RWPE1 (cell line): ENCODE measurements around the gene FIBIN.

Source experiments
- CTCF ChIA-PET: fragments of 350-600 bp; sonication (Branson Sonifier 250); formaldehyde crosslinking; extraction: SDS; loops from one replicate; lab custom pipeline; 2021; lab: Yijun Ruan, JAX
- POLR2A ChIA-PET: fragments of 400-600 bp; formaldehyde crosslinking; extraction: SDS; loops from one replicate; lab custom pipeline; 2020; ENCODE audit warnings: antibody characterized with exemption; ENCODE audit not compliant: low non-redundant PET; lab: Yijun Ruan, JAX
- DNase-seq: peaks from one replicate; pipeline ENCODE4 v3.0.0; 2012; ENCODE audit warnings: low spot score
- H3K27ac ChIP-seq: fragments of 450-650 bp; 2 replicates; pipeline ENCODE4 v1.5.1; 2017
- TF ChIP-seq, protein P1 (sequence below): fragments of 450-650 bp; conservative IDR thresholded peaks from 2 replicates; pipeline ENCODE4 v1.5.1; 2017; ENCODE audit warnings: low read depth, mild to moderate bottlenecking

FIBIN gene

DNA sequence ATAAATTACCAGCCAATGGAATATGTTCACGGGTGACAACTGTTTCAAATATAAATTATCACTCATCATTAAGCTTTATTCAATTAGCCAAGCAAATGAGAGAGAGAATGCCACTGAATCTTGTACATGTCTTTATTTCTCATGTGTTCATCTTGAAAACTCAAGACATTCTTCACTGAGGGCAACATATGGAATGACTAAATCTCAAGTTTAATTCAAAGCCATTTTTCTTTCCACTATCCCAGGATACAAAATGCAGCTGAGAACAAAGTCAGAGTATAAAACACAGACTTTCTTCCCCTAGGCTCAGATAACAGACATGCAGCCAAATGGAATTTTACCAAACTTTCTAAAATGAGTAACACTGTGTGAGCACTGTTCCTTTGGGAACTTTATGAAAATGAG, 34.7 kb downstream of the FIBIN start:
- no peak for DNase-seq
- CTCF ChIA-PET: no interaction called here
- TF ChIP-seq, protein P1, sequence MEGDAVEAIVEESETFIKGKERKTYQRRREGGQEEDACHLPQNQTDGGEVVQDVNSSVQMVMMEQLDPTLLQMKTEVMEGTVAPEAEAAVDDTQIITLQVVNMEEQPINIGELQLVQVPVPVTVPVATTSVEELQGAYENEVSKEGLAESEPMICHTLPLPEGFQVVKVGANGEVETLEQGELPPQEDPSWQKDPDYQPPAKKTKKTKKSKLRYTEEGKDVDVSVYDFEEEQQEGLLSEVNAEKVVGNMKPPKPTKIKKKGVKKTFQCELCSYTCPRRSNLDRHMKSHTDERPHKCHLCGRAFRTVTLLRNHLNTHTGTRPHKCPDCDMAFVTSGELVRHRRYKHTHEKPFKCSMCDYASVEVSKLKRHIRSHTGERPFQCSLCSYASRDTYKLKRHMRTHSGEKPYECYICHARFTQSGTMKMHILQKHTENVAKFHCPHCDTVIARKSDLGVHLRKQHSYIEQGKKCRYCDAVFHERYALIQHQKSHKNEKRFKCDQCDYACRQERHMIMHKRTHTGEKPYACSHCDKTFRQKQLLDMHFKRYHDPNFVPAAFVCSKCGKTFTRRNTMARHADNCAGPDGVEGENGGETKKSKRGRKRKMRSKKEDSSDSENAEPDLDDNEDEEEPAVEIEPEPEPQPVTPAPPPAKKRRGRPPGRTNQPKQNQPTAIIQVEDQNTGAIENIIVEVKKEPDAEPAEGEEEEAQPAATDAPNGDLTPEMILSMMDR: no peak
- no peak overlapping the region for H3K27ac ChIP-seq
- POLR2A ChIA-PET: no interaction called here

DNA sequence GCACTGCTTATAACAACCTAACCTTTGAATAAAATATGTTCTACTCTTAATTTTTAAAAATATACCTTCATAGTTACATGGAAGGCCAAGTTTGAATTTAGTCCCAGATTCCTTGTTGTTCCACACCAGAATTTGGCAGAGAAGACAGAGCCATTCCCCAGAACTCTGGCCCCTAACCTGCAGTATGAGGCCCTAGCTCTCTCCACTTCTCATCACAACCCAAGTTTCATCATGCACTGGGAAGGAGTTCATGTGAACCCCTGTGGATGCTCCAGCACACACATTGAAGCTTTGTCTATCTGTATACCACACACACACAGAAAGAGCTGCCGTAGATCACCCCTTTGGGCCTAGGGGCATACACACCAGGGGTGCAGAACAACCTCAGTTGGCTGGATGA, 36.1 kb downstream of the FIBIN start:
- POLR2A ChIA-PET: no interaction called here
- CTCF ChIA-PET: no interaction called here

DNA sequence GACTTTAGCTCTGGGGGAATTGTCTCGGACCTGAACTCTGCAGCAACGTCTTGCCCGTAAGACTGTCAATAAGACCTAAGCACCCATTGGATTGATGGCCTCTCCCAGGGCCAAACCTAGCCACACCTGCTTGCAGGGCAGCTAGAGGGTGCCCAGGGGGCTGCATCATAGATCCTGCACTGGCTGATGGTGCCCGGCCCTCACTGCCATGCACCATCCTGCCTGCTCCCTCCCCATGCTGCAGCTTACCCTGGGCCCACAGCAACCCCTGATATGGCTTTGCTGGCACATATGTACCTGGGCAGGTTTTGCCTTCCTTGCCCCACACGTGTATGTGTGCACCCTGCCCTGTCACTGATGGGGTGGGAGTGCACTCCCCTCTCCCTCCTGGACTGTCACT, 37.8 kb downstream of the FIBIN start:
- no peak overlapping the region for H3K27ac ChIP-seq
- TF ChIP-seq, protein P1: no peak
- CTCF ChIA-PET: interaction anchor here (0.6 kb wide), 1 partner anchor 290 kb away, joined by 3 read pairs; no protein-coding TSS in a partner anchor
- DNase-seq: no peak
- POLR2A ChIA-PET: no interaction called here

More for the DNA sequence above, 36.1 kb downstream of the FIBIN start:
- TF ChIP-seq, protein P1: no peak
- DNase-seq: no peak
- H3K27ac ChIP-seq: no peak overlapping the region

DNA sequence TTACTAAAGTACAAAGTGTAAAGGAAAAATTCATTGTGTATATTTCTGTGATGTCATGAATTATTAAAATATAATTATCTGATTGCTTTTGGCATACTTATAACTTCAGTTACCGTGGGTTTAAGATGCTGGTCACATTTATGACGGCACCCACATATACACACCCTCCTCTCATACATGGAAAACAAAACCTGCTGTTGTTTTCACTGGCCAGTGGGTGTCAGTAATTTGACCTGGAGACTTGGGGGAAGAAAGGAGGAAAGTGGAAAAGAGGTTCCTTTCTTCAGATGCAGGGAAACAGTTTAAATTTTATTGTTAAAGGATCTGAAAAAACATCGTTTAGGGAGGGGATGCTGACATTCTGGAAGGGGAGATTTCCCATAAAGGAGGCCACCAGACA, 46.0 kb downstream of the FIBIN start:
- TF ChIP-seq, protein P1: peak; percentile 29; the same call in 1 of the 2 replicates
- CTCF ChIA-PET: no interaction called here
- H3K27ac ChIP-seq: peak overlapping the region; percentile 78
- POLR2A ChIA-PET: no interaction called here
- peak; percentile 29 for DNase-seq

DNA sequence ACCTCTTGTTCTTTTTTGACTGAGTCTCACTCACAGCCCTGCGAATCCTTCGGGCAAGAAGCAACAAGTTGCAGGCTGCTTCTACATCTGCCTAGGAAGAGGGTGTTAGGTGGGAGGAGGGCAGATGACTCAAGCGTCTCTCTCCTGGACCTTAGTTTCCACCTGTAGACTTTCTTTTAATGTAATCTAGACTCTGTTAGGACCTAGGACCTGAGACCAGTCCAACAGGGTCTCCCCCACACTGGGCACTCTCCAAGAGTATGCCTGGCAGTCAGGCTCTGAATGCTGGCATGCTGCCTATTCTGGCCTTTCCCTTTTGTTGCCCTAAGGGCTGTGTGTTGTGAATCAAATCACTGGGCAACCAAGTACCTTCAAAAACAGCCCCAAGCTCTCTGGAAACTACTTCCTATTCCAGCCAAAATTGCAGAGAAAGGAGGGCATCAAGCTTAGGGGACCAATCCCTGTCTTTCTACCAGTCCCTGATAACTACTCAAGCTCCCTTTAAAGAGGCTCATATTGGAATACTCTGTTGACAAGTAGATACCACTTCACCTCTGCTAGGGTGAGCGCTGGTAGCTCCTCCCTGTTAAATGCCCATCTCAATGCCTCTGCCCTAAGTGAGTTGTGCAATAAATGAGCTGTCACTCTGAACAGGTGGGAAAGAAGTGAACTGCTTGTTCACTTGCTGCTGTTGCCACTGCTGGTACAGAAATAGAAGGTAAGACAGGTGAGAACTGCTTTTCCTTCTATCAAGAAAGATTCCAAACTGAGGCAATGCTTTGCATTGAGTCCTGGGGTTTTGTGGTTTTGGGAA, 46.6 kb downstream of the FIBIN start, which contains the start of gene BBOX1:
BBOX1 (plus strand) TSS at position 514 of the 814 bp plus-strand sequence. CDS start 14,616 bp downstream, outside the sequence.
- ChIA-PET CTCF (interaction anchor here (0.6 kb wide), 1 partner anchor 119 kb away, joined by 5 read pairs; no protein-coding TSS in a partner anchor), POLR2A (interaction anchor here (0.6 kb wide), 2 partner anchors 86 to 392 kb away, joined by 3 to 4 read pairs; no protein-coding TSS in a partner anchor)
- TF ChIP-seq, protein P1: no peak
- H3K27ac ChIP-seq: peak within 1 kb of the TSS; percentile 78
- peak; percentile 83 for DNase-seq

DNA sequence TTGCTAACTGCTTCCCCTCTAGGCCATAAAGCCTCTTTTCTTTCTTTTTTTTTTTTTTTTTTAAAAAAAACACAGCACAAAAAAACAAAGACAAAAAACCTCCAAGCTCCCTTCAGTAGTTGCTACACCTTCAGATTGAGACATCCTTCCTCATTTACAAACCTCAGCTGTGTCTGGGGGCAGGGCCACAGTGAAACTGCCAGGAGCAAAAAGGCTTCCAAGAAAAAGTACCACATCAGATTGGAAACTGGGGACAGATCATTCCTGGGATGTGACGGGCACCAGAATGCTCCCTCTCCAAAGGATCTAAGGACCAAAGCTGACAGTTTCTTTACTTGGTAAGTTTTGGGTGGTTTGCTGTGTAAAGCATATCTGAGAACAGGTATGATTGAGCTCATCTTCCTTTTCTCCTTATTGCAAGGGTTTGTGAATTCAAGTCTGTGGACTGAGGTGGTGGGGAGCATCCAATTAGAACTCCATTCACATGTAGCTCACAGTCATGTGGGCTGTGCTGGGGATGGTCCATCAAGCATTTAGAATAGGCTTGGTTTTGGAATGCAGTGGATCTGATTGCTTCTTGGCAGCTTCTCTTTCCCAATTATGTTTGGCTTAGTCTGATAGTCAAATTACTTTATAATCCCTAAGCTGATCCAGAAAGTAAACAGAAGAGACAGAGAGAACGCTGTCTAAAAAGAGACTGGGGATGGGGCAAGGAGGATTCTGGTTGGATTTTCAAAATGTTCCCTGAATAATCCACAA, 47.4 kb downstream of the FIBIN start:
- POLR2A ChIA-PET: interaction anchor here (0.6 kb wide), 2 partner anchors 85 to 393 kb away, joined by 3 to 4 read pairs; no protein-coding TSS in a partner anchor
- CTCF ChIA-PET: interaction anchor here (0.6 kb wide), 1 partner anchor 118 kb away, joined by 5 read pairs; no protein-coding TSS in a partner anchor
- no peak for DNase-seq
- H3K27ac ChIP-seq: no peak overlapping the region
- TF ChIP-seq, protein P1: no peak
